Measurements from ENCODE around the gene NCOA3.

The NCOA3 gene

DNA sequence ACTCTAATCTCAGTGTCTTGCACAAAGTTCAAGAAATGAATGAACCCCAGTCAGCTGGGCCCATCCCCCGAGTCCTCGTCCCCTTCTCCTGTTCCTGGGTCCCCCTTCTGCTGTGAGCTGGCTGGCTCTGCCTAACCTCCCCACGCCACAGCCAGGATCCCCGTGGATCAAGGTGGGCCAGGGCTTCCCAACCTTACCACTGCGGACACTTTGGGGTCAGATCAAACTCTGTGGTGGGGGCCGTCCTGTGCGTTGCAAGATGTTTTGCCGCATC, 167.4 kb downstream of the NCOA3 start:
- Histone ChIP-seq H3K27ac (no peak overlapping the region), H3K4me3 (no peak overlapping the region)
- TF ChIP-seq, protein P1, sequence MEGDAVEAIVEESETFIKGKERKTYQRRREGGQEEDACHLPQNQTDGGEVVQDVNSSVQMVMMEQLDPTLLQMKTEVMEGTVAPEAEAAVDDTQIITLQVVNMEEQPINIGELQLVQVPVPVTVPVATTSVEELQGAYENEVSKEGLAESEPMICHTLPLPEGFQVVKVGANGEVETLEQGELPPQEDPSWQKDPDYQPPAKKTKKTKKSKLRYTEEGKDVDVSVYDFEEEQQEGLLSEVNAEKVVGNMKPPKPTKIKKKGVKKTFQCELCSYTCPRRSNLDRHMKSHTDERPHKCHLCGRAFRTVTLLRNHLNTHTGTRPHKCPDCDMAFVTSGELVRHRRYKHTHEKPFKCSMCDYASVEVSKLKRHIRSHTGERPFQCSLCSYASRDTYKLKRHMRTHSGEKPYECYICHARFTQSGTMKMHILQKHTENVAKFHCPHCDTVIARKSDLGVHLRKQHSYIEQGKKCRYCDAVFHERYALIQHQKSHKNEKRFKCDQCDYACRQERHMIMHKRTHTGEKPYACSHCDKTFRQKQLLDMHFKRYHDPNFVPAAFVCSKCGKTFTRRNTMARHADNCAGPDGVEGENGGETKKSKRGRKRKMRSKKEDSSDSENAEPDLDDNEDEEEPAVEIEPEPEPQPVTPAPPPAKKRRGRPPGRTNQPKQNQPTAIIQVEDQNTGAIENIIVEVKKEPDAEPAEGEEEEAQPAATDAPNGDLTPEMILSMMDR (IDR thresholded peaks at IDR 0.05): no peak
- DNase-seq (ENCODE audit: low spot score): no peak

DNA sequence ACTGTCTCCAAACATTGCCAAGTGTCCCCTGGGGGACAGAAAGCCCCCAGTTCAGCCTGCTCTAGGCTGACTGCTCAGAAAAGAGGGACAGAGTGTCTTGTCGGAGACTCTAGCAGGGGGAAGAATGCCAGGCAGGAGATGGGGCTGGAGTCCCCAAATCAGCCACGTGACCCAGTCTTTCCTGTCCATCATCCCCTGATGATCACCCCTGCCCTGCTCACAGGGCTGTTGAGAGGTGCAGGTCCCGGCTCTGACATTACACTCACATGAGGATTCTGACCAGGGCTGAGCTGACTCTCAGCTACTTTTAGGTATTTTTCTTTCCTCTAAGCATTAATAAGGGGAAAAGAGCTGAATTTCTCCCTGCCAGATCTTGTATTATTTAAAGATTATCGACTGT, 167.8 kb downstream of the NCOA3 start:
- no peak overlapping the region for H3K4me3 ChIP-seq
- no peak for DNase-seq (ENCODE audit: low spot score)
- TF ChIP-seq, protein P1 (IDR thresholded peaks at IDR 0.05): no peak

DNA sequence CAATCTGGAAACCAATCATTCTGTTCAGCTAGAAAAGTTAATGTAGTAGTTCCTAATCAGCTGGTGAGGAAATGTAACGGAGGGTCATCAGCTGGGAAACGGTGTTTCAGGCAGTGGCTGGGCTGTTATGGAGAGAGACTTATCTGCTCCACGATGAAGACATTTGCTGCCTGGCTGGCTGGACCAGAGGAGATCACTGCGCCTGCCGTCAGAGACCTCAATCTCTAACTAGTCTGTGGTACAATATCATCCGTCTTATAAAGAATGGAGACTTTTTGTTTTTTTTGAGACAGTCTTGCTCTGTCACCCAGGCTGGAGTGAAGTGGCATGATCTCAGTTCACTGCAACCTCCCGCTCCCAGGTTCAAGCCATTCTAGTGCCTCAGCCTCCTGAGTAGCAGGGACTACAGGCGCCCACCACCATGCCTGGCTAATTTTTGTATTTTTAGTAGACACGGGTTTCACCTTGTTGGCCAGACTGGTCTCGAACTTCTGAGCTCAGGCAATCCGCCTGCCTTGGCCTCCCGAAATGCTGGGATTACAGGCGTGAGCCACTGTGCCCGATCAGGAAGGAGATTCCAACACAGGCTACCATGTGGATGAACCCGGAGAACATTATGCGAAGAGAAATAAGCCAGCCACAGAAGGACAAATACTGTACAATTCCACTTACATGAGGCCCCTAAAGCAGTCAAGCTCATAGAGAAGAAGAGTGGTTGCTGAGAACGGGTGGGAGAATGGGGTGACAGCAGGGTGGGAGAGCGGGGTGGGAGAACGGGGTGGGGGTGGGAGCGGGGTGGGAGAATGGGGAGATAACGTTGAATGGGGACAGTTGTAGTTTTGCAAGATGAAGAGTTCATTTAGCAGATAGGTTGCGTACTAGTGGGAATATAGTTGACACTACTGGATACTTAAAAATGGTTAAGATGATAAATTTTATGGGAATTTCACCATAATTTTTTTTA, 168.5 kb downstream of the NCOA3 start:
- DNase-seq (ENCODE audit: low spot score): no peak
- TF ChIP-seq, protein P1 (IDR thresholded peaks at IDR 0.05): no peak
- H3K4me3 ChIP-seq: no peak overlapping the region
- H3K27ac ChIP-seq: no peak overlapping the region

More for the DNA sequence above, 167.8 kb downstream of the NCOA3 start:
- no peak overlapping the region for H3K27ac ChIP-seq

DNA sequence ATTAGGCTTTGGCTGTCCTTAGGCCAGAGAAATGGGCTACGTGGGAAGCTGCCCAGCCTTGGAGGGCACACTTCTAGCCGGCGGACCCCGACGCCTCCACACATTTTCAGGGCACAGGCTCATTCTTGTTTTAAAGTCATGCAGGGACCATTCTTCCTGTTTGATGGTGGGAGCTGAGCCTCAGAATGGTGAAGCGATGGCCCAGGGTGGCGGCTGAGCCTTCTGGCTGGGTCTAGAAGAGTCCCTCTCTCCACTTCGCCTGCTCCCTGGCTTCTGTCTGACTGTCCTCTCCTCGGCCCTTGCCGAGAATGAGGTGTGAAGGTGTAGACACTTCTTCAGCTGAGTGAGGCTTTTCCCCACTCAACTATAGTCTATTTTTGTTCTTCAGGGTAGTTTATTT, 169.2 kb downstream of the NCOA3 start:
- no peak for DNase-seq (ENCODE audit: low spot score)
- H3K4me3 ChIP-seq: no peak overlapping the region
- TF ChIP-seq, protein P1 (IDR thresholded peaks at IDR 0.05): no peak
- no peak overlapping the region for H3K27ac ChIP-seq

DNA sequence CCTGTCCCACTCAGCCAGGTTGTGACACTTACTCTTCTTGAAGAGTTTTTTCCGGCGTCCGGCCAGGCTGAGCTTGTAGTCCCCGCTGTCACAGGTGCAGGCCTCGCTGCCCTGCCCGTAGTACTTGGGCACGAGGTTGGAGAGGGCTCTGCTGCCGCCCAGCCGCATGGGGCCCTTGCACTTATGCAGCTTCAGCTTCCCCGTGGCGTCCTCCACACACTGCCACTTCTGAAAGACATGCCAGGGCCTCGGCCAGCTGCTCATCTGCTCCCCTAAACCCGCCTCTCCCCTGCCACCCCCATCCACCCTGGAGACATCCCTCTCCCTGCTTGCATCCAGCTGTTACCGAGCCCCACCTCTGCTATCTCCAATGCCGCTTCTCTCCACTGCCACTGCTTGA, 170.5 kb downstream of the NCOA3 start:
- TF ChIP-seq, protein P1 (IDR thresholded peaks at IDR 0.05): no peak
- no peak for DNase-seq (ENCODE audit: low spot score)
- H3K27ac ChIP-seq: no peak overlapping the region
- H3K4me3 ChIP-seq: no peak overlapping the region

DNA sequence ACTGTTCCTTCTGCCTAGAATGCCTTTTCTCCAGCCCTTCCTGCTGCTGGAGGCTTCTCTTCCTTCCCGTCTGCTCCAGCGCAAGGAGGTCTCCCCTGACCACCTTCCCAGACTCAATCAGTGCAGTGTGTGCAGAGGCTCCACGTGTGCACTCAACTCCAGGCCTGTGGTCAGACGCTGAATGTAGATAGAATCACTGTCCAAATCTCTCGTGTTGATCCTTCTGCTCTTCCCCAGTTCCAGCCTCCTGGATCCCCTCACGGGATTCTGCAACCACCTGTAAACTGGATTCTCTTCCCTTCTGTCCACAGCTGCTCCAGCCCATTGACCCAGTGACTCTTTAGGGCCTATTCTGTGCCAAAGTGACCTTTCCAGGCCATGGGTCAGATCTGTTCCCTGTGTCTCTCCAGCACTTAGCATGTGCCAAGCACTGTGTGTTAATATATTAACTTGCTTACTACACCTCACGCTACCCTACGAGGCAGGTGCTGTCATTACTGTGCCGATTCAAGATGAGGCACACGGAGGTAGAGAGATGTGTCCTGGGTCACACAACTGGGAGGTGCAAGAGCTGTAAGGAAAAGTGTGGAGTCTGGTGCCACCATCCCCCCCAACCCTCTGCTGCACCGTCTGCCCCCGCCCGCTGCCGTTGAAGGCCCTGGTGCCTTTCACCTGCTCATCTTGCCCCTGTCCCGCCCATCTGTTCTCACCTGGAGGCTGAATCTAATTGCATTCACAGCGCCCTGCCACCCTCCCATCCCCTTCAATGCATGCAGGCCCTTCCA, 171.4 kb downstream of the NCOA3 start:
- no peak for DNase-seq (ENCODE audit: low spot score)
- Histone ChIP-seq H3K27ac (no peak overlapping the region), H3K4me3 (no peak overlapping the region)
- TF ChIP-seq, protein P1 (IDR thresholded peaks at IDR 0.05): no peak

DNA sequence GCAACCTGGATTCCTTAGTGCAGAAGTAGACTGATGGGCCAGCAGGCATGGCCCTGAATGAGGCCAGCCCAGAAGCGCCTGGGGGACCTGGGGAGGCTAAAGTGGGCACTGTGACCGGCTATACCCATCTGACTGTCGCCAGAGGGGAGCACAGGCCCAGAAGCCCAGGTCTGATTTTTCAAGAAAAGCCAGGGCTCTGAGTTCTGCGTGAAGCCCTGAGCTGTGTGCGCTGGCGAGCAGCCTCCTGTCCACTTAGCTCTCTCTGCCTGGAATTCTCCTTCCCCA, 171.9 kb downstream of the NCOA3 start:
- TF ChIP-seq, protein P1 (IDR thresholded peaks at IDR 0.05): no peak
- no peak overlapping the region for H3K27ac ChIP-seq
- DNase-seq (ENCODE audit: low spot score): no peak
- H3K4me3 ChIP-seq: no peak overlapping the region
